DOHH2 (cell line): Measurements from ENCODE around the gene IGLON5.

Experiments used
- H3F3A ChIP-seq: fragments of 200-600 bp; sonication (generic), shearing (Covaris generic); 2 replicates; pipeline ENCODE4 v1.6.0; 2016; ENCODE audit warnings: antibody characterized with exemption, mild to moderate bottlenecking; ENCODE audit not compliant: control insufficient read depth, insufficient read depth
- H3K27ac ChIP-seq: fragments of 200-600 bp; sonication (generic); 2 replicates; pipeline ENCODE4 v1.5.1; 2014; ENCODE audit warnings: low read depth, mild to moderate bottlenecking, low read length, moderate library complexity
- H3K27me3 ChIP-seq: fragments of 200-600 bp; sonication (generic); 2 replicates; pipeline ENCODE4 v1.6.1; 2014; ENCODE audit warnings: mild to moderate bottlenecking, low read length, mixed read lengths; ENCODE audit not compliant: control insufficient read depth
- H3K36me3 ChIP-seq: fragments of 200-600 bp; sonication (generic); 2 replicates; pipeline ENCODE4 v1.6.1; 2014; ENCODE audit warnings: mild to moderate bottlenecking, low read length, moderate library complexity, mixed read lengths; ENCODE audit not compliant: control insufficient read depth
- H3K4me1 ChIP-seq: fragments of 200-600 bp; sonication (generic); 2 replicates; pipeline ENCODE4 v1.6.1; 2014; ENCODE audit warnings: mild to moderate bottlenecking, low read length, mixed read lengths; ENCODE audit not compliant: control insufficient read depth
- H3K4me2 ChIP-seq: fragments of 200-600 bp; sonication (generic); 2 replicates; pipeline ENCODE4 v1.6.0; 2014; ENCODE audit warnings: mild to moderate bottlenecking, low read length, moderate library complexity
- H3K4me3 ChIP-seq: fragments of 200-600 bp; sonication (generic); 2 replicates; pipeline ENCODE4 v1.5.1; 2014; ENCODE audit warnings: mild to moderate bottlenecking, low read length, mixed read lengths
- H3K79me2 ChIP-seq: fragments of 200-600 bp; sonication (generic); 2 replicates; pipeline ENCODE4 v1.6.1; 2014; ENCODE audit warnings: mild to moderate bottlenecking, low read length, mixed read lengths; ENCODE audit not compliant: control insufficient read depth
- H3K9me2 ChIP-seq: fragments of 200-600 bp; sonication (generic); replicated peaks from 2 replicates; pipeline ENCODE4 v1.6.1; 2014; ENCODE audit warnings: mild to moderate bottlenecking, low read length, mixed read lengths; ENCODE audit not compliant: control insufficient read depth
- H3K9me3 ChIP-seq: fragments of 200-600 bp; sonication (generic); 2 replicates; pipeline ENCODE4 v1.6.1; 2014; ENCODE audit warnings: antibody characterized with exemption, low read length, mixed read lengths; ENCODE audit not compliant: control insufficient read depth, insufficient read depth
- H4K20me1 ChIP-seq: fragments of 200-600 bp; sonication (generic); 2 replicates; pipeline ENCODE4 v1.6.0; 2014; ENCODE audit warnings: low read depth, mild to moderate bottlenecking, antibody characterized with exemption, low read length, moderate library complexity; ENCODE audit not compliant: control insufficient read depth, insufficient read depth
- EZH2phosphoT487 ChIP-seq: fragments of 200-600 bp; sonication (generic); IDR thresholded peaks from 2 replicates; pipeline ENCODE4 v1.6.1; 2017; ENCODE audit warnings: borderline replicate concordance, mild to moderate bottlenecking, antibody characterized with exemption, low read length, moderate library complexity, mixed read lengths
- TF ChIP-seq, protein P1 (sequence below): fragments of 200-600 bp; sonication (generic); IDR thresholded peaks from one replicate; pipeline ENCODE4 v1.5.1; 2014; ENCODE audit warnings: antibody characterized with exemption, mild to moderate bottlenecking, low read depth, low read length; ENCODE audit not compliant: poor library complexity, severe bottlenecking

IGLON5 gene

DNA sequence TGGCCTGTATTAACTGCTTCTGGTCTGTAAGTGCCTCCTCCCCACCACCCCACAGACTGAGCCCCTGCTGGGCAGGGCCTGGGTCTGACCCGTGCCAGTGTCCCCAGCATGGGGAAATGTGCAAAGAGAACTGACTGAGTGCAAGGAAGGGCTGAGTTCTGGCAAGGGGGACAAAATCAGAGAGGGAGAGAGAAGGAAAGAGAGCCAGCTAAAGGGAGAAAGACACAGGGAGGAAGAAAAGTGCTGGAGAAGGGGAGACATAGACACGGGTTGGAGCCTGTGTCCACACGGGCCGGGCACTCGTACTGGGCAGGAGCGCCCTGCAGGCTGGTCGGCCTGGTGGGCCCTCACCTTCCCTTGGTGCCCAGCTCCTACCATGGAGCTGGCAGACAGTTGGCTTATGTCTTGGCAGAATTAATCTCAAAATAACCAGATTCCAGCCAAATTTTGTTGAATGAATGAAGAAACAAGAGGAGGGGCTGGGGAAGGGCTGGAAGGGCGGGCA, 59.8 kb downstream of the IGLON5 start:
- H4K20me1 ChIP-seq, result no peaks in the 10 kb centered on the region

DNA sequence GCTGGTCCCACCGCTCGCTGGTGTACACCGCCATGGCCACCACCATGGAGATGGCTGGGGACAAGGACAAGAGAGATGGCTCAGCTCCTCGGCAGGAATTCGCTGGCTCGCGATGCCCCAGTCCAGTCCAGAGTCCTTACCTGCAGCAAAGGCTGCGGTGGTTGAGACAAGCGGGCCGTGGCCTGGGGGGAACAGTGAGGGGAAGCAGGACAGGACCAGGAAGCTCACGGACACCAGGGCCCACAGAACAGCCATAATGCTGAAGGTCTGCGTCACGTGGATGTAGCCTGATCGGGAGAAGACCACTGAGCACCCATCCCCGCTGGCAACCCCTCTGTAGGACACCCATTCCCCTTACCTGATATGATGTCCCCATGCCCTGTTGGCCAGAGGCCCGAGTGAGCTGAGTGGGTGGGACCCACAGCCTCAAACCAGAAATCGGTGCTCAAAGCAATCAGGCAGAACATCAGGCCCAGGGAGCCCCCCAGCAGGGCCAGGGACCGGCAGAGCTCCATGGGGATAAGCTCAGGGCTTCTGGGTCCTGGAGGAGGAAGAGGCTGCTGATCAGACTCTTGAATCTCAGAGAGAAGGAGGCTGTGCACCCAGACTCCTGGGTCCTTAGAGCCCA, 60.7 kb downstream of the IGLON5 start:
- TF ChIP-seq, protein P1, sequence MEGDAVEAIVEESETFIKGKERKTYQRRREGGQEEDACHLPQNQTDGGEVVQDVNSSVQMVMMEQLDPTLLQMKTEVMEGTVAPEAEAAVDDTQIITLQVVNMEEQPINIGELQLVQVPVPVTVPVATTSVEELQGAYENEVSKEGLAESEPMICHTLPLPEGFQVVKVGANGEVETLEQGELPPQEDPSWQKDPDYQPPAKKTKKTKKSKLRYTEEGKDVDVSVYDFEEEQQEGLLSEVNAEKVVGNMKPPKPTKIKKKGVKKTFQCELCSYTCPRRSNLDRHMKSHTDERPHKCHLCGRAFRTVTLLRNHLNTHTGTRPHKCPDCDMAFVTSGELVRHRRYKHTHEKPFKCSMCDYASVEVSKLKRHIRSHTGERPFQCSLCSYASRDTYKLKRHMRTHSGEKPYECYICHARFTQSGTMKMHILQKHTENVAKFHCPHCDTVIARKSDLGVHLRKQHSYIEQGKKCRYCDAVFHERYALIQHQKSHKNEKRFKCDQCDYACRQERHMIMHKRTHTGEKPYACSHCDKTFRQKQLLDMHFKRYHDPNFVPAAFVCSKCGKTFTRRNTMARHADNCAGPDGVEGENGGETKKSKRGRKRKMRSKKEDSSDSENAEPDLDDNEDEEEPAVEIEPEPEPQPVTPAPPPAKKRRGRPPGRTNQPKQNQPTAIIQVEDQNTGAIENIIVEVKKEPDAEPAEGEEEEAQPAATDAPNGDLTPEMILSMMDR, result no peak
- no peak for TF ChIP-seq EZH2phosphoT487
- no peak overlapping the region for H3K27ac ChIP-seq
- H3K4me2 ChIP-seq, result peak overlapping the region; percentile 37
- peaks cover 26% of the 10 kb centered on the region for H3K4me1 ChIP-seq
- no peaks in the 10 kb centered on the region for H4K20me1 ChIP-seq
- H3K9me2 ChIP-seq, result no peaks in the 10 kb centered on the region
- H3K9me3 ChIP-seq, result no peaks in the 10 kb centered on the region
- peak overlapping the region; percentile 16 for H3K4me3 ChIP-seq
- no peaks in the 10 kb centered on the region for H3K27me3 ChIP-seq
- H3K36me3 ChIP-seq, result peaks cover under 1% of the 10 kb centered on the region; the same call in 1 of the 2 replicates
- peaks cover 8% of the 10 kb centered on the region for H3K79me2 ChIP-seq
- no peaks in the 10 kb centered on the region for H3F3A ChIP-seq

More for the DNA sequence above, 59.8 kb downstream of the IGLON5 start:
- Histone ChIP-seq H3K9me3 (no peaks in the 10 kb centered on the region), H3K4me1 (peaks cover 26% of the 10 kb centered on the region), H3K79me2 (peaks cover 15% of the 10 kb centered on the region), H3K4me2 (no peak overlapping the region), H3K9me2 (no peaks in the 10 kb centered on the region), H3K27ac (no peak overlapping the region), H3F3A (no peaks in the 10 kb centered on the region), H3K27me3 (no peaks in the 10 kb centered on the region), H3K4me3 (no peak overlapping the region), H3K36me3 (peaks cover 6% of the 10 kb centered on the region; the same call in 1 of the 2 replicates)
- TF ChIP-seq, protein P1, result no peak
- TF ChIP-seq EZH2phosphoT487, result no peak

DNA sequence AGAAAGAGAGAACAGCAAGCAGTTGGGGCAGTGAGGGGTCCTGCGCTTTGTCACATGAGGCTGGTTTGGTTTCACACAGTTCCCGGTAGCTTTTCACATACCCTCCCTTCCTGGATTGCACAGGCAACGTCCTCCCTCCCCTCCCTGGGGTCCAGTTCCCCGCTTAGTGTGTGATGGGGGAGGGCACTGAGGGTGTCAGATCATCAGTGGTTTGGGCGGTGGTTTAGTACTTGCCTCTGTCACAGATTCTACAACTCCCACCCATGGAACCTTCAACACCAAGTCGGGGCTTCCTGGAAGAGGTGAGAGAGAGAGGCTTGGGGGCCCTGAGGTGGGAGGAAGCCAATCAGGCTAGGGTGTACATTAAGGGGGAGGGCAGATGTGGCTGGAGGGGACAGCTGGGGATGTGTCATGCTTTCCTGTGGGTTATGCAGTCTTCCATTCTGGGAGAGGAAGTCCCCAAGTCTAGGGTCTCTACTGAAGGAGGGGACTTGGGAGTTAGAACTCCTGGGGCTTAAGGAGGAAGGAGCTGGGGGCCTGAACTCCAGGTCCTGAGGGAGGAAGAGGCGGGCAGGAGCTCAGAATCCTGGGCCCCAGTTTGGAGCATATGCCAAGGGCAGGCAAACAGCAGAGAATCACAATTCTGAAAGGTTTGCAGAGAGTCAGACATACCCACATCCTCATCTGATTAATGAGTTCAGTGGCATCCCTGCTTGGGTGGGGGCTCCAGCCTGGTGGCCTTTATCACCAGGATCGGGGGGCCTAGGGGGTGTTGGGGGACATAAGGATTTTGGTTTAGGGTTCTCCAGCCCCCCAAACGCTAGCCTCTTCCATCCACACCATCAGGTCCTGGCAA, 61.4 kb downstream of the IGLON5 start, which contains the start of gene NKG7:
Gene NKG7, minus strand, starts transcription at position 6 of the 856 bp plus-strand sequence. CDS start 119 bp downstream, outside the sequence.
- peak within 1 kb of the TSS; percentile 37 for H3K4me2 ChIP-seq

More for the DNA sequence above, 61.4 kb downstream of the IGLON5 start, which contains the start of gene NKG7:
- Histone ChIP-seq H3K4me3 (peak within 1 kb of the TSS; percentile 16), H3K9me2 (no peaks in the 10 kb centered on the region), H3K79me2 (peaks cover 7% of the 10 kb centered on the region; the same call in 1 of the 2 replicates), H3K27me3 (no peaks in the 10 kb centered on the region), H3K27ac (no peak within 1 kb of the TSS), H3K36me3 (no peaks in the 10 kb centered on the region), H3K9me3 (no peaks in the 10 kb centered on the region), H3F3A (no peaks in the 10 kb centered on the region), H3K4me1 (peaks cover 26% of the 10 kb centered on the region), H4K20me1 (no peaks in the 10 kb centered on the region)
- no peak for TF ChIP-seq EZH2phosphoT487
- TF ChIP-seq, protein P1, result no peak
